ENCODE results near the gene ACTR3. TPM values are rescaled to one million over a fixed set of nuclear protein-coding genes. Genes with fewer than 3 reads are reported as not detected.
A peak's percentile ranks its signal among the peaks of the same experiment; 100 is the strongest.

Gene ACTR3
- total and polyA plus RNA-seq, 3 donors from 2014 or later = 106 to 180 (median 114) TPM

DNA sequence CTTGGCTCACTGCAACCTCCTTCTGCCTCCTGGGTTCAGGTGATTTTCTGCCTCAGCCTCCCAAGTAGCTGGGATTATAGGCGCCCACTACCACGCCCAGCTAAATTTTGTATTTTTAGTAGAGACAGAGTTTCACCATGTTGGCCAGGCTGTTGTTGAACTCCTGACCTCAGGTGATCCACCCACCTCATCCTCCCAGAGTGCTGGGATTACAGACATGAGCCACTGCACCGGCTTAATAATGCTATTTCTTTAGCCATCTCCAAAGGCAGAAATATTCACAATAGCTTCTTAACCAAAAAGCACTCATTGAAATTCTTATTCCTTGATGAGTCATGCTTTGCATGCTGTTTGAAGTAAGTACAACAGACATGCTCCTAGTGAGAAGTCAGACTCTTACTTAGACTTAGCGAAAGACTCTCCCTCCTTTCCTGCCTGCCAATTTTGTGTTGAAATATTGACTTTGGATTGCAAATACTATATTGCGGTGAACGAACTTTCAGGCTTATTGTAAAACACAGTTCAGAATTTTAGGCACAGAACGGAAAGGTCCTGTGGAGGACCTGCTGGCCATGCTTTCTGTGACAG lies 4.4 kb downstream of the ACTR3 start:
- intact Hi-C loops (cut with DNase I; ENCODE audit: low total_unique reads) = loop anchor here (10.0 kb wide), 1 partner anchor 139 kb away; the partner anchor contains the start of gene SLC35F5
- no peak for DNase-seq
- H3K4me1 ChIP-seq = peaks cover 51% of the 10 kb centered on the region
- WGBS, 2 donors = 79 to 85% methylated on average over 7 of the region's 7 CpGs
- no peaks in the 10 kb centered on the region for H3K36me3 ChIP-seq (ENCODE audit: low read depth, missing control alignments)
- TF ChIP-seq, protein P1, sequence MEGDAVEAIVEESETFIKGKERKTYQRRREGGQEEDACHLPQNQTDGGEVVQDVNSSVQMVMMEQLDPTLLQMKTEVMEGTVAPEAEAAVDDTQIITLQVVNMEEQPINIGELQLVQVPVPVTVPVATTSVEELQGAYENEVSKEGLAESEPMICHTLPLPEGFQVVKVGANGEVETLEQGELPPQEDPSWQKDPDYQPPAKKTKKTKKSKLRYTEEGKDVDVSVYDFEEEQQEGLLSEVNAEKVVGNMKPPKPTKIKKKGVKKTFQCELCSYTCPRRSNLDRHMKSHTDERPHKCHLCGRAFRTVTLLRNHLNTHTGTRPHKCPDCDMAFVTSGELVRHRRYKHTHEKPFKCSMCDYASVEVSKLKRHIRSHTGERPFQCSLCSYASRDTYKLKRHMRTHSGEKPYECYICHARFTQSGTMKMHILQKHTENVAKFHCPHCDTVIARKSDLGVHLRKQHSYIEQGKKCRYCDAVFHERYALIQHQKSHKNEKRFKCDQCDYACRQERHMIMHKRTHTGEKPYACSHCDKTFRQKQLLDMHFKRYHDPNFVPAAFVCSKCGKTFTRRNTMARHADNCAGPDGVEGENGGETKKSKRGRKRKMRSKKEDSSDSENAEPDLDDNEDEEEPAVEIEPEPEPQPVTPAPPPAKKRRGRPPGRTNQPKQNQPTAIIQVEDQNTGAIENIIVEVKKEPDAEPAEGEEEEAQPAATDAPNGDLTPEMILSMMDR (IDR thresholded peaks at IDR 0.05) = no peak
- no peak for TF ChIP-seq POLR2A (IDR thresholded peaks at IDR 0.05)
- H3K9me3 ChIP-seq = no peaks in the 10 kb centered on the region
- no peak overlapping the region for H3K4me3 ChIP-seq
- H3K27ac ChIP-seq = no peak overlapping the region
- no peaks in the 10 kb centered on the region for H3K27me3 ChIP-seq

DNA sequence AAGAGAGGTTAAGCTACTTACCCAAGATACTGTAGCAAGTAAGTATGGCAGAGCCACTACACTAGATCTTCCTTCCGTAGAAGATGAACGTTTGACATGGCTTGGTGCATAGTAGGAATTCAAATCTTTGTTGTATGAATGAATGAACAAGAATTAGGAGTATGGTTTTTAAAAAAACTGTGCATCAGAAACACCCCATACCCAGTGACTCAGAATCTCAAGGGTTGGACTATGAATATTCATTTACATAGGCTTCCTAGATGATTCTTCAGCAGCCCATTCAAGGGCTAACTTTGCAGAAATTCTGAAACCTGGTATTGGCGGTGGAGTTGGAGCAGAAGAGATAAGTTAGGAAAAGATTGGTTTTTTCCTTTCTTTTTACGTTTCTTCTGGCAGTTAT lies 5.4 kb downstream of the ACTR3 start:
- Histone ChIP-seq H3K9me3 (no peaks in the 10 kb centered on the region), H3K4me3 (no peak overlapping the region), H3K27me3 (no peaks in the 10 kb centered on the region), H3K36me3 (ENCODE audit: low read depth, missing control alignments) (no peaks in the 10 kb centered on the region), H3K27ac (no peak overlapping the region), H3K4me1 (peaks cover 51% of the 10 kb centered on the region)
- TF ChIP-seq, protein P1 (IDR thresholded peaks at IDR 0.05) = no peak
- no peak for TF ChIP-seq POLR2A (IDR thresholded peaks at IDR 0.05)
- 86 to 88% methylated on average over 4 of the region's 4 CpGs for WGBS, 2 donors
- intact Hi-C loops (cut with DNase I; ENCODE audit: low total_unique reads) = loop anchor here (10.0 kb wide), 1 partner anchor 140 kb away; the partner anchor contains the start of gene SLC35F5
- DNase-seq = no peak

DNA sequence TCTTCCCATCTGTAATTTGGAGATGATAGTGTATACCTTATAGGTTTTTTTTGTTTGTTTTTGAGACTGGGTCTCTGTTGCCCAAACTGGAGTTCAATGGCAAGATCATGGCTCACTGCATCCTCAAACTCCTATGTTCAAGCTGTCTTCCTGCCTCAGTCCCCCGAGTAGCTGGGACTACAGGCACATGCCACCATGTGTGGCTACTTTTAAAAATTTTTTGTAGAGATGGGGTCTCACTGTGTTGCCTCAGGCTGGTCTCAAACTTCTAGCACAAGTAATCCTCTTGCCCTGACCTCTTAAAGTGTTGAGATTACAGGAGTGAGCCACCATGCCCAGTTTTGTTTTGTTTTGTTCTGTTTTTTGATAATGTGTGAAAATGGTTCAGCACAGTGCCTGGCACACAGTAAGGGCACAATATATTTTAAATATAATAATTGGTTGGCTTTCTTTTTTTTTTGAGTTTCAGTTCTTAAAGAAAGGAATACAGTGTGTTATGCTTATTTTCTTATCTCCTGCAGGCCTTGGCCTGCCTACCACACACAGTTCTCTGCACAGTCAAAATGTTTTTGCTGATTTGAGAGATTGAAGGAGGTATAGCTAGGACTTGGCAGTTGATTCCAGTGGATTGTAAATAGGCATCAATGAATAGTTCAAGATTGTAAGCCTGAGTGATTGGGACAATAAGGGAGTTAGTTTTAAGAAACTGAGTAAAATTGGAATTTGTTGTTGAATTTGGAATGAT lies 6.1 kb downstream of the ACTR3 start:
- intact Hi-C loops (cut with DNase I; ENCODE audit: low total_unique reads) = loop anchor here (10.0 kb wide), 1 partner anchor 141 kb away; the partner anchor contains the start of gene SLC35F5
- Histone ChIP-seq H3K27ac (peak overlapping the region in 1 of 2 donors; percentile 22), H3K4me3 (no peak overlapping the region), H3K36me3 (ENCODE audit: low read depth, missing control alignments) (no peaks in the 10 kb centered on the region), H3K9me3 (no peaks in the 10 kb centered on the region), H3K27me3 (no peaks in the 10 kb centered on the region), H3K4me1 (peaks cover 51% of the 10 kb centered on the region)
- 60 to 82% methylated on average over 1 of the region's 1 CpG for WGBS, 2 donors
- no peak for TF ChIP-seq POLR2A (IDR thresholded peaks at IDR 0.05)
- TF ChIP-seq, protein P1 (IDR thresholded peaks at IDR 0.05) = no peak
- no peak for DNase-seq

DNA sequence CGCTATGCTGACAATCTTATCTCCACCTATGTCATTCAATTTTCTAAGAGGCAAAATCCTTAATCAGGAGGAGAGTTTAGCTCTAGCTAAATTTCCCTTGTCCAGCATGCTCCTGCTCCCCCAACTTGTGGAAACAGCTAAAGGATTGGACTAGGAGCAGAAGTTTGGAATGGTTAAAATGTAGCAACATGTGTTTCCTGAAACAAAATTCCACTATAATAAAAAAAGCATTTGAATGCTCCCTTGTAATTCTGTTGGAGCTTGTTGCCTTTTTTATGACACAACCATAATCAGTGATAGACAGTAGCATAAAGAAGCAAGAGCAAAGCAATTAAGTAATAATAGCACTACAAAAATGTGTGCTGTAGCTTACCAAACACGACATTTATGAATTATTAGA lies 6.9 kb downstream of the ACTR3 start:
- H3K27me3 ChIP-seq = no peaks in the 10 kb centered on the region
- H3K9me3 ChIP-seq = no peaks in the 10 kb centered on the region
- 39 to 55% methylated on average over 2 of the region's 2 CpGs for WGBS, 2 donors
- H3K36me3 ChIP-seq (ENCODE audit: low read depth, missing control alignments) = no peaks in the 10 kb centered on the region
- DNase-seq = peak; percentile 54
- intact Hi-C loops (cut with DNase I; ENCODE audit: low total_unique reads) = loop anchor here (10.0 kb wide), 1 partner anchor 142 kb away; the partner anchor contains the start of gene SLC35F5
- H3K4me3 ChIP-seq = no peak overlapping the region
- H3K4me1 ChIP-seq = peaks cover 48% of the 10 kb centered on the region
- H3K27ac ChIP-seq = peak overlapping the region; percentile 16 to 22
- no peak for TF ChIP-seq POLR2A (IDR thresholded peaks at IDR 0.05)
- TF ChIP-seq, protein P1 (IDR thresholded peaks at IDR 0.05) = no peak

Measured in testis (tissue), 3 donors.